Pancreas (tissue), 10 donors: ENCODE measurements around the gene SYT9. TPM values are rescaled to one million over a fixed set of nuclear protein-coding genes. Genes with fewer than 3 reads are reported as not detected.
A peak's percentile ranks its signal among the peaks of the same experiment; 100 is the strongest.

Source experiments
- ATAC-seq, 4 donors: fragments of 200-7000 bp; cut with Tn5 transposase; one replicate each; pipeline versions ENCODE4 v1.8.0 to v1.9.1; 2020; ENCODE audit warnings: mild to moderate bottlenecking in 4 of 4, moderate library complexity in 4 of 4
- DNase-seq, 6 donors: peaks; one replicate each; pipeline ENCODE4 v3.0.0-alpha.2; 2020
- FAIRE-seq: peaks from 2 replicates; lab custom pipeline; 2012; peaks lifted over from hg19 to GRCh38; lab: Jason Lieb, UNC
- H3K27ac ChIP-seq, 4 donors: fragments of 200-600 bp; sonication (generic); 1 replicate in 3 of 4; 2 replicates in 1 of 4; pipeline versions ENCODE4 v1.5.0 to v1.8.0; 2020
- H3K27me3 ChIP-seq, 4 donors: fragments of 200-600 bp; one replicate each; pipeline ENCODE4 v1.8.0; 2021
- H3K36me3 ChIP-seq, 3 donors: fragments of 200-600 bp; sonication (generic) in 1 of 3; one replicate each; pipeline versions ENCODE4 v1.5.0 to v1.8.0; 2020 to 2021
- H3K4me1 ChIP-seq, 3 donors: fragments of 200-600 bp; one replicate each; pipeline ENCODE4 v1.8.0; 2021
- H3K4me3 ChIP-seq, 4 donors: fragments of 200-600 bp; sonication (generic) in 2 of 4; one replicate each; pipeline versions ENCODE4 v1.5.0 to v1.8.0; 2020 to 2021
- H3K9me3 ChIP-seq, 4 donors: fragments of 200-600 bp; one replicate each; pipeline ENCODE4 v1.8.0; 2021
- WGBS, 2 donors: extraction: QIAGEN DNeasy Blood & Tissue Kit; methylation state at CpG; one replicate each; pipeline ENCODE4 v1.1.7; 2013; 5-methylcytosine and 5-hydroxymethylcytosine counted together
- intact Hi-C, 3 donors: fragments of 100-400 bp; cut with DNase I; formaldehyde crosslinking; loops; one replicate each; pipeline versions ENCODE4 v1.11.1 to v1.14.2; 2022
- polyA plus RNA-seq, 2 donors: library from polyadenylated mRNA; stranded (reverse); fragments of 200-250 nt; gene quantifications; one replicate each; pipeline ENCODE4 v1.2.3, GENCODE V29; 2013
- total RNA-seq, 6 donors: library from RNA; stranded (reverse); fragmentation: NEBNext Ultra II Directional in 4 of 6; extraction: Animal tissue kit (Norgen Biotek cat#: 25700) in 4 of 6; gene quantifications; one replicate each; pipeline versions ENCODE4 v1.2.1 to v1.2.4, GENCODE V29; 2021 to 2023
- TF ChIP-seq, protein P1 (sequence below), 4 donors: fragments of 200-600 bp; sonication (generic) in 3 of 4; IDR thresholded peaks; one replicate each; pipeline versions ENCODE4 v1.5.0 to v1.8.0; 2021; ENCODE audit warnings: antibody characterized with exemption in 4 of 4
- donor health status: healthy with polysubstance abuse.
- donor health status: DM: no; HTN: no; CAD: no; lungs with moderate emphysema.
- donor health status: DM: no; HTN: no; CAD: no.
- donor health status: control.
- donor health status: control.
- donor health status: Bipolar disorder and iron deficiency.
- donor health status: DM: yes; HTN: yes; CAD: no.
- donor health status: DM: no; HTN: no; CAD: no.
- donor health status: DM: no; HTN: no; CAD: no.
- donor health status: DM: yes; HTN: yes; CAD: no.

Gene SYT9
- total and polyA plus RNA-seq, 8 donors: 0.38 to 2.0 (median 1.0) TPM

DNA sequence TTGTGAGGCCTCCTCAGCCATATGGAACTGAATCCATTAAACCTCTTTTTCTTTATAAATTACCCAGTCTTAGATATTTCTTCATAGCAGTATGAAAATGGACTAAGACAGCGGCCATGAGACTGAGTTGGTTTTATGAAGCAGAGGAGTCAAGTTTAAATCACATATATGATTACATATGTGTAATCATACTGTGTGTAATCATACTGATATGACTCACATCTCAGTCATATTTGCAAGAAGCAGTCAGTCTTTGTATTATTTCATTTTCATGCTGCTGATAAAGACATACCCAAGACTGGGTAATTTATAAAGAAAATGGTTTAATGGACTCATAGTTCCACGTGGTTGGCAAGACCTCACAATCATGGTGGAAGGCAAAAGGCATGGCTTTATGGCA, 89.8 kb downstream of the SYT9 start:
- Histone ChIP-seq H3K36me3 (no peaks in the 10 kb centered on the region), H3K27me3 (no peaks in the 10 kb centered on the region), H3K4me3 (no peak overlapping the region), H3K4me1 (no peaks in the 10 kb centered on the region), H3K9me3 (no peaks in the 10 kb centered on the region), H3K27ac (no peak overlapping the region)
- DNase-seq: no peak
- no peak for FAIRE-seq
- intact Hi-C loops: no loop called here
- ATAC-seq: no peak
- WGBS, 2 donors: 65 to 66% methylated on average over 2 of the region's 2 CpGs
- TF ChIP-seq, protein P1, sequence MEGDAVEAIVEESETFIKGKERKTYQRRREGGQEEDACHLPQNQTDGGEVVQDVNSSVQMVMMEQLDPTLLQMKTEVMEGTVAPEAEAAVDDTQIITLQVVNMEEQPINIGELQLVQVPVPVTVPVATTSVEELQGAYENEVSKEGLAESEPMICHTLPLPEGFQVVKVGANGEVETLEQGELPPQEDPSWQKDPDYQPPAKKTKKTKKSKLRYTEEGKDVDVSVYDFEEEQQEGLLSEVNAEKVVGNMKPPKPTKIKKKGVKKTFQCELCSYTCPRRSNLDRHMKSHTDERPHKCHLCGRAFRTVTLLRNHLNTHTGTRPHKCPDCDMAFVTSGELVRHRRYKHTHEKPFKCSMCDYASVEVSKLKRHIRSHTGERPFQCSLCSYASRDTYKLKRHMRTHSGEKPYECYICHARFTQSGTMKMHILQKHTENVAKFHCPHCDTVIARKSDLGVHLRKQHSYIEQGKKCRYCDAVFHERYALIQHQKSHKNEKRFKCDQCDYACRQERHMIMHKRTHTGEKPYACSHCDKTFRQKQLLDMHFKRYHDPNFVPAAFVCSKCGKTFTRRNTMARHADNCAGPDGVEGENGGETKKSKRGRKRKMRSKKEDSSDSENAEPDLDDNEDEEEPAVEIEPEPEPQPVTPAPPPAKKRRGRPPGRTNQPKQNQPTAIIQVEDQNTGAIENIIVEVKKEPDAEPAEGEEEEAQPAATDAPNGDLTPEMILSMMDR (IDR thresholded peaks at IDR 0.05): no peak

DNA sequence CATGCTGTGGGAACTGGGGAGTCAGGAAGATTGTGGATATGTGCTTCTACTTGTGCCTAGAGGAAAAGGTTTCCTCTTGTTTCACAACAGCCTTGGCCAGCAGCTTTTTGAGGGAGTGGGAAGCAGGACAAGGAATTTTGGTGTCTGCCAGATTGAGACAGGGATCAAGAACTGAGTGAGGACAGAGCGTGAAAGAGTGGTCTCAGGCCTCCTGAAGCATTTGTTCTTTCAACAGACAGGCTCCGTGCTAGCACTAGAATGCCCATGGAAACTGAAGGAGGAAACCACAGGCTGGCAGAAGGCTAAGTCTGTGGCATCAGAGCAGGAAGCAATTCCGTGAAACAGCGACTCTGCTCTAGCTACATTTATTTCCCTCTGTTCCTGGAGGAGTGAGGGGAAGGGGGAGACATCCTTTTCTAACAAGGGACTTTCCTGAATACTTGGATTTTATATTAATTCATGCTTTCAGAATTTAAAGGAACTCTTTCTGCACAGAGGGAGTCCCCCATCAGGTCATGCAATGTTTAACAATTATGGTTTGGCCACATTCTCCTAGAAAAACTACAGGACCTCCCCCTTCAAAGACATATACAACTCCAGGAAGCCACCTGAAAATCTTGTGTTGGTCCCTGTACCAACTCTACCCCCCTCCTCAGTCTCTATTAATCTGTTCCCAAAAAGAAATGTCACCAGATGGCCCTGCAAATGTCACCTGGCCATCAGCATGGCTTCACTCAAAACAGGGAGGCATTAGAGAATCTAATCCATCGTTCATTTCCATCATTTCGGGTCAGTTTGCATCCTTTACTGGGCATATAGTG, 96.1 kb downstream of the SYT9 start:
- no peak for ATAC-seq
- Histone ChIP-seq H3K4me1 (no peaks in the 10 kb centered on the region), H3K4me3 (no peak overlapping the region), H3K27ac (no peak overlapping the region), H3K27me3 (no peaks in the 10 kb centered on the region), H3K9me3 (no peaks in the 10 kb centered on the region), H3K36me3 (no peaks in the 10 kb centered on the region)
- DNase-seq: no peak
- intact Hi-C loops: no loop called here
- TF ChIP-seq, protein P1 (IDR thresholded peaks at IDR 0.05): no peak
- no peak for FAIRE-seq
- WGBS, 2 donors: 74 to 76% methylated on average over 6 of the region's 6 CpGs

DNA sequence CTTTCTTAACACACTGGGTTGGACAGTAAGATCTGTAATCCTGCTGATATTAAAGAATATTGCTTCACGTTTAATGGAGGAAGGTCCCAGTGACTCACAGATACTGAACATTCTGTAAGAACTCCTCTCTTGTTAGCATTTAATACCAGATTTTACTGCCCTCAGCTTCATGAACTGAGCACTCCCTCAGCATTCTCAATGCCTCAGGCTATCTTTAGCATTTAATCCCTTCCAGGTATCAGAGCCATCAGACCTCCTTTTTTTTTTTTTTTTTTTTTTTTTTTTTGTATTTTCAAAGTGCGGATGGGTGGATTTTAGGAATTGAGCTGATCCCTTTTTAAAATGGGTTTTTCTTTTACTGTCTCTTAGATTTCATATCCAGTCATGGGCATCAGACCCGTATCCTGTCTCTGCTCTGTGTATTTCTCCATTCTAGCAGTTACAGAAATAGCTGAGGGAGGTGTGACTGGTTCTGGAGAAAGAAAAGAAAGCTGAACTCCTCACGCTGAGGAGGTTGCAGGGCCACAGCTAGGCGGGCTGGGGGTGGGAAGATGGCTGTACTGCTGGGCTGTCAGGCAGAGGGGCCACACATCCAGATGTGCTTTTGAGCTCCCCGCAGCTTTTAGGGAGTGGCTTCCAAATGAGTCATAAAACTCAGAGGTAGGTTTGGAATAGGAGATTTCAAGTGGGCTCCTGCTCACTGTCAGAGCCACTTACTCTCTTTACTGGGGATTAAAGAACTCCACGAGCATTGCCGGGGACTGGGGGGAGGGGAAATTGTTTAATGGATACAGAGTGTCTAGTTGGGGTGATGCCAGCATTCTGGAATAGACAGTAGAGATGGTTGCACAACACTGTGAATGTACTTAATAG, 97.0 kb downstream of the SYT9 start:
- no peak for DNase-seq
- Histone ChIP-seq H3K27ac (no peak overlapping the region), H3K4me3 (no peak overlapping the region), H3K4me1 (no peaks in the 10 kb centered on the region), H3K36me3 (no peaks in the 10 kb centered on the region), H3K9me3 (no peaks in the 10 kb centered on the region), H3K27me3 (no peaks in the 10 kb centered on the region)
- TF ChIP-seq, protein P1 (IDR thresholded peaks at IDR 0.05): no peak
- intact Hi-C loops: no loop called here
- FAIRE-seq: no peak
- peak in 1 of 4 donors; percentile 12 for ATAC-seq
- 57 to 64% methylated on average over 8 of the region's 8 CpGs for WGBS, 2 donors

DNA sequence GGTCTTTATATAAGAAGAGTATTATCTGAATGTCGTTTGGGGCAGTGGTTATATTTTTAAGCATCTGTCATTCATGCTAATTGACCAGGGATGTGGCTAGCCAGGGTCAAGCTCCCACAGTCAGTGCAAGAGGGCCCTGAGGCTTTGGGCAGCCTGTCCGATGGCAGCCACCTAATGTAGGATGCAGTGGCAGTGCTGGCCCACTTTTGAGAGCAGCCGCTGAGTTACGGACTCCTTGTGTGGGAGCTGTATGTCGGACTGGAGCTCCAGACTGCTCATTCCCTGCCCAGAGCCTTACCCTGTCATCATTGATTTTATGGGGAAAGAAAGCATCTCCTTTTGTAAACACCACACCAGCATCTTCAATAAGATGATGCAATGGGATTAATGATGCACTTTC, 99.5 kb downstream of the SYT9 start:
- Histone ChIP-seq H3K27ac (no peak overlapping the region), H3K4me3 (no peak overlapping the region), H3K36me3 (no peaks in the 10 kb centered on the region), H3K27me3 (no peaks in the 10 kb centered on the region), H3K4me1 (no peaks in the 10 kb centered on the region), H3K9me3 (no peaks in the 10 kb centered on the region)
- TF ChIP-seq, protein P1 (IDR thresholded peaks at IDR 0.05): no peak
- intact Hi-C loops: no loop called here
- no peak for ATAC-seq
- no peak for FAIRE-seq
- no peak for DNase-seq
- WGBS, 2 donors: 56 to 77% methylated on average over 5 of the region's 5 CpGs
